PC-9 (cell line): ENCODE results near the gene PCARE. TPM values are rescaled to one million over a fixed set of nuclear protein-coding genes. Genes with fewer than 3 reads are reported as not detected.

Source experiments
- BruUV-seq: library from RNA; stranded (reverse); fragments of 400-500 nt; replicated peaks from 2 replicates; lab custom pipeline; 2021; lab: Mats Ljungman, UMichigan
- CTCF ChIA-PET: fragments of 300-600 bp; sonication (Branson Sonifier 250); formaldehyde crosslinking; loops from one replicate; lab custom pipeline; 2022; ENCODE audit warnings: antibody characterized with exemption; lab: Charles Lee
- POLR2A ChIA-PET: fragments of 300-600 bp; sonication (Branson Sonifier 250); formaldehyde crosslinking; loops from one replicate; lab custom pipeline; 2022; ENCODE audit warnings: antibody characterized with exemption; ENCODE audit not compliant: unreplicated experiment; lab: Charles Lee
- DNase-seq, 2 experiments: peaks; one replicate each; pipeline versions ENCODE4 v3.0.0 to v3.0.0-alpha.2; 2015 to 2022; ENCODE audit warnings: mixed read lengths in 1 of 2
- H2AFZ ChIP-seq: fragments of 200-600 bp; sonication (generic); 2 replicates; pipeline ENCODE4 v1.8.1; 2017; ENCODE audit warnings: antibody characterized with exemption
- H3F3A ChIP-seq: fragments of 200-600 bp; sonication (generic); 2 replicates; pipeline ENCODE4 v1.8.1; 2017; ENCODE audit warnings: antibody characterized with exemption, mild to moderate bottlenecking, low read depth; ENCODE audit not compliant: insufficient read depth
- H3K27ac ChIP-seq: fragments of 200-600 bp; sonication (generic); 2 replicates; pipeline ENCODE4 v1.6.1; 2016; ENCODE audit warnings: mixed run types
- H3K27me3 ChIP-seq: fragments of 200-600 bp; sonication (generic); 2 replicates; pipeline ENCODE4 v1.6.1; 2016; ENCODE audit warnings: low read depth, mixed run types; ENCODE audit not compliant: insufficient read depth
- H3K36me3 ChIP-seq: fragments of 200-600 bp; sonication (generic); 2 replicates; pipeline ENCODE4 v1.6.1; 2016; ENCODE audit warnings: low read depth, mixed run types
- H3K4me1 ChIP-seq: fragments of 200-600 bp; sonication (generic); replicated peaks from 2 replicates; pipeline ENCODE4 v1.6.1; 2016; ENCODE audit warnings: mixed run types; ENCODE audit not compliant: insufficient read depth
- H3K4me2 ChIP-seq: fragments of 200-600 bp; sonication (generic); 2 replicates; pipeline ENCODE4 v1.6.1; 2017; ENCODE audit warnings: mixed run types
- H3K4me3 ChIP-seq: fragments of 200-600 bp; sonication (generic); 2 replicates; pipeline ENCODE4 v1.6.1; 2016; ENCODE audit warnings: mixed run types
- H3K79me2 ChIP-seq: fragments of 200-600 bp; sonication (generic); 2 replicates; pipeline ENCODE4 v1.6.1; 2017; ENCODE audit warnings: low read depth, mixed run types
- H3K9me2 ChIP-seq: fragments of 200-600 bp; sonication (generic); 2 replicates; pipeline ENCODE4 v1.8.1; 2017; ENCODE audit warnings: mild to moderate bottlenecking; ENCODE audit not compliant: insufficient read depth
- H3K9me3 ChIP-seq: fragments of 200-600 bp; sonication (generic); 2 replicates; pipeline ENCODE4 v1.8.1; 2016; ENCODE audit warnings: low read depth; ENCODE audit not compliant: insufficient read depth
- H4K20me1 ChIP-seq: fragments of 200-600 bp; sonication (generic); 2 replicates; pipeline ENCODE4 v1.8.1; 2017; ENCODE audit not compliant: insufficient read depth
- CTCF ChIP-seq: fragments of 200-600 bp; sonication (generic); conservative IDR thresholded peaks from 2 replicates; pipeline ENCODE4 v1.6.1; 2017; ENCODE audit warnings: mixed run types, antibody characterized with exemption, mild to moderate bottlenecking, moderate library complexity
- EZH2 ChIP-seq: fragments of 200-600 bp; sonication (generic); IDR thresholded peaks from 2 replicates; pipeline ENCODE4 v1.8.0; 2017; ENCODE audit warnings: antibody characterized with exemption, low read depth
- intact Hi-C: fragments of 100-400 bp; cut with micrococcal nuclease; formaldehyde crosslinking; loops from one replicate; pipeline ENCODE4 v1.10.0; 2022; ENCODE audit not compliant: unreplicated experiment
- total RNA-seq: library from RNA; stranded (reverse); gene quantifications from 2 replicates; pipeline ENCODE4 v1.2.3, GENCODE V29; 2021

The PCARE gene
- total RNA-seq, 1 experiment from 2014 or later, result not detected

- DNase-seq, result no peak
- intact Hi-C loops, result no loop called here
- H3F3A ChIP-seq, result peaks cover 22% of the 10 kb centered on the region
- CTCF ChIA-PET, result interaction anchor here (0.6 kb wide), 1 partner anchor 23 kb away, joined by 7 read pairs; no protein-coding TSS in a partner anchor
- no peaks in the 10 kb centered on the region for H3K79me2 ChIP-seq
- no peak overlapping the region for H3K27ac ChIP-seq
- BruUV-seq, result no TSS peak
- H3K4me2 ChIP-seq, result no peak overlapping the region
- H3K4me3 ChIP-seq, result no peak overlapping the region
- no peaks in the 10 kb centered on the region for H3K36me3 ChIP-seq
- H3K9me3 ChIP-seq, result no peaks in the 10 kb centered on the region
- H3K4me1 ChIP-seq, result peaks cover 35% of the 10 kb centered on the region
- no peaks in the 10 kb centered on the region for H4K20me1 ChIP-seq
- TF ChIP-seq EZH2 (no peak), CTCF (no peak)
- H3K27me3 ChIP-seq, result no peaks in the 10 kb centered on the region
- no peaks in the 10 kb centered on the region; the same call in 1 of the 2 replicates for H3K9me2 ChIP-seq
- H2AFZ ChIP-seq, result no peak overlapping the region
- POLR2A ChIA-PET, result no interaction called here
These were observed 30.4 kb upstream of the PCARE start for GRCh38 chr2:29104688-29105087.

GRCh38 chr2:29100564-29100963 is 26.2 kb upstream of the PCARE start:
- Histone ChIP-seq H3K27me3 (no peaks in the 10 kb centered on the region), H4K20me1 (no peaks in the 10 kb centered on the region), H3K4me1 (no peaks in the 10 kb centered on the region), H3K79me2 (no peaks in the 10 kb centered on the region), H3F3A (no peaks in the 10 kb centered on the region), H3K36me3 (no peaks in the 10 kb centered on the region), H3K27ac (no peak overlapping the region), H3K9me2 (no peaks in the 10 kb centered on the region), H3K4me3 (no peak overlapping the region), H2AFZ (no peak overlapping the region), H3K9me3 (no peaks in the 10 kb centered on the region), H3K4me2 (no peak overlapping the region)
- CTCF ChIA-PET, result no interaction called here
- intact Hi-C loops, result no loop called here
- no peak for TF ChIP-seq EZH2
- TF ChIP-seq CTCF, result no peak
- DNase-seq, result no peak
- POLR2A ChIA-PET, result no interaction called here
- BruUV-seq, result no TSS peak

GRCh38 chr2:29097569-29097968 is 23.2 kb upstream of the PCARE start:
- DNase-seq, result no peak
- H3K27ac ChIP-seq, result no peak overlapping the region
- H3K36me3 ChIP-seq, result no peaks in the 10 kb centered on the region
- no peaks in the 10 kb centered on the region for H3K79me2 ChIP-seq
- H3K9me2 ChIP-seq, result no peaks in the 10 kb centered on the region
- no peaks in the 10 kb centered on the region for H3K9me3 ChIP-seq
- BruUV-seq, result no TSS peak
- H3F3A ChIP-seq, result no peaks in the 10 kb centered on the region
- intact Hi-C loops, result no loop called here
- H2AFZ ChIP-seq, result no peak overlapping the region
- POLR2A ChIA-PET, result no interaction called here
- no peaks in the 10 kb centered on the region for H3K27me3 ChIP-seq
- H3K4me1 ChIP-seq, result no peaks in the 10 kb centered on the region
- no peak overlapping the region for H3K4me2 ChIP-seq
- CTCF ChIA-PET, result no interaction called here
- no peak for TF ChIP-seq CTCF
- TF ChIP-seq EZH2, result no peak
- no peaks in the 10 kb centered on the region for H4K20me1 ChIP-seq
- no peak overlapping the region for H3K4me3 ChIP-seq
